Lung (tissue), 12 donors: ENCODE measurements around the gene CAPN1. TPM values are rescaled to one million over a fixed set of nuclear protein-coding genes. Genes with fewer than 3 reads are reported as not detected.
A peak's percentile ranks its signal among the peaks of the same experiment; 100 is the strongest.

Source experiments
- ATAC-seq: fragments of 200-7000 bp; cut with Tn5 transposase; one replicate; pipeline ENCODE4 v1.9.1; 2020; ENCODE audit warnings: moderate number of reproducible peaks; ENCODE audit not compliant: insufficient read depth, low FRiP score
- DNase-seq, 3 donors: peaks; one replicate each; pipeline ENCODE4 v3.0.0-alpha.2; 2013 to 2017
- H3K27ac ChIP-seq, 2 donors: one replicate each; pipeline ENCODE4 v1.5.1; 2013; ENCODE audit warnings: mild to moderate bottlenecking in 2 of 2, moderate library complexity in 2 of 2, control low read depth in 1 of 2, inconsistent platforms in 1 of 2, low read depth in 1 of 2, low read length in 1 of 2
- H3K27me3 ChIP-seq, 3 donors: one replicate each; pipeline ENCODE4 v1.5.1; 2013; ENCODE audit warnings: low read length in 2 of 3; ENCODE audit not compliant: control insufficient read depth in 3 of 3, insufficient read depth in 3 of 3
- H3K36me3 ChIP-seq, 4 donors: one replicate each; pipeline ENCODE4 v1.5.1; 2013; ENCODE audit warnings: low read length in 4 of 4, mild to moderate bottlenecking in 1 of 4, moderate library complexity in 1 of 4; ENCODE audit not compliant: control insufficient read depth in 4 of 4, insufficient read depth in 4 of 4
- H3K4me1 ChIP-seq, 5 donors: one replicate each; pipeline ENCODE4 v1.5.1; 2013; ENCODE audit warnings: low read length in 5 of 5, mild to moderate bottlenecking in 2 of 5, moderate library complexity in 1 of 5; ENCODE audit not compliant: control insufficient read depth in 5 of 5, insufficient read depth in 5 of 5
- H3K4me3 ChIP-seq: one replicate; pipeline ENCODE4 v1.5.1; 2013; ENCODE audit warnings: mild to moderate bottlenecking, control low read depth, moderate library complexity
- H3K9ac ChIP-seq, 2 donors: one replicate each; pipeline ENCODE4 v1.5.1; 2013; ENCODE audit warnings: low read length in 2 of 2, control low read depth in 1 of 2; ENCODE audit not compliant: insufficient read depth in 1 of 2
- H3K9me3 ChIP-seq, 4 donors: one replicate each; pipeline ENCODE4 v1.5.1; 2013; ENCODE audit warnings: low read length in 3 of 4, mild to moderate bottlenecking in 1 of 4, moderate library complexity in 1 of 4; ENCODE audit not compliant: control insufficient read depth in 4 of 4, insufficient read depth in 3 of 4
- CTCF ChIP-seq: IDR thresholded peaks from 2 replicates; pipeline ENCODE4 v1.5.1; 2012; ENCODE audit warnings: mild to moderate bottlenecking; ENCODE audit errors: control extremely low read depth, extremely low read depth
- WGBS, 2 donors: extraction: QIAGEN DNeasy Blood & Tissue Kit; methylation state at CpG; one replicate each; pipeline ENCODE4 v1.1.7; 2013; 5-methylcytosine and 5-hydroxymethylcytosine counted together
- polyA plus RNA-seq, 2 donors: library from polyadenylated mRNA; stranded (reverse); fragments of 200-250 nt; gene quantifications; one replicate each; pipeline ENCODE4 v1.2.1, GENCODE V29; 2013
- total RNA-seq, 2 donors: library from RNA; depleted of rRNA in 1 of 2; stranded (reverse); fragments of >200 nt in 1 of 2; gene quantifications; one replicate each; pipeline ENCODE4 v1.2.1, GENCODE V29; 2014 to 2021
- donor health status: control.
- donor health status: control.
- donor health status: Bipolar disorder and iron deficiency.
- donor health status: healthy.
- donor health status: DM: yes; HTN: yes; CAD: no.

Gene CAPN1
- total and polyA plus RNA-seq, 4 donors: 106 to 265 (median 136) TPM

GRCh38 chr11:65157336-65157735 is 24.4 kb upstream of the CAPN1 start:
- Histone ChIP-seq H3K27ac (peak overlapping the region in 1 of 2 donors; percentile 31), H3K4me3 (no peak overlapping the region), H3K36me3 (no peaks in the 10 kb centered on the region), H3K4me1 (no peaks in the 10 kb centered on the region), H3K9ac (no peak overlapping the region), H3K9me3 (no peaks in the 10 kb centered on the region), H3K27me3 (no peaks in the 10 kb centered on the region)
- no peak for TF ChIP-seq CTCF
- no peak for ATAC-seq
- DNase-seq: no peak
- 37 to 64% methylated on average over 3 of the region's 3 CpGs for WGBS, 2 donors

DNA sequence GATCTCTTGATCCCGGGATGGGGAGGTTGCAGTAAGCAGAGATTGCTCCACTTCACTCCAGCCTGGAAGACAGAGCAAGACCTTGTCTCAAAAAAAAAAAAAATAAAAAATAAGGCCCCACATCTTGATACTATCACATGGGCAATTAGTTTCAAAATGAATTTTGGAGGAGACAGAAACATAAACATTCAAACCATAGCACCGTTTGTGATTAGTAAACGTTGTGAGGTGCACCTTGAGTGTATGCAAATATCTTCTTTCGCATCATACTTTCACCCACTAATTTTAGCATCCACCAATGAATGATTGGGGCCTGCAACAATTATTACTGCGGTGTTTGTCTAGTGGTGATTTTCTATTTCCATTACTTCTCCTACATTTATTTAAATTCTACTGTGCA is 22.7 kb upstream of the CAPN1 start:
- no peaks in the 10 kb centered on the region for H3K27me3 ChIP-seq
- no peak overlapping the region for H3K9ac ChIP-seq
- no peaks in the 10 kb centered on the region for H3K4me1 ChIP-seq
- no peak for TF ChIP-seq CTCF
- no peak for ATAC-seq
- H3K4me3 ChIP-seq: no peak overlapping the region
- H3K36me3 ChIP-seq: no peaks in the 10 kb centered on the region
- DNase-seq: no peak
- H3K9me3 ChIP-seq: no peaks in the 10 kb centered on the region
- WGBS, 2 donors: 73 to 83% methylated on average over 5 of the region's 5 CpGs
- H3K27ac ChIP-seq: no peak overlapping the region

- no peak for TF ChIP-seq CTCF
- DNase-seq (no peak), ATAC-seq (no peak)
- H3K27me3 ChIP-seq: no peaks in the 10 kb centered on the region
- 75 to 80% methylated on average over 3 of the region's 3 CpGs for WGBS, 2 donors
- H3K9me3 ChIP-seq: no peaks in the 10 kb centered on the region
- peaks cover 0 to 6% (median 0%) of the 10 kb centered on the region in 5 donors for H3K4me1 ChIP-seq
- no peaks in the 10 kb centered on the region for H3K36me3 ChIP-seq
- no peak overlapping the region for H3K4me3 ChIP-seq
- no peak overlapping the region for H3K9ac ChIP-seq
- no peak overlapping the region for H3K27ac ChIP-seq
Observed at GRCh38 chr11:65160643-65161042, 21.1 kb upstream of the CAPN1 start.

DNA sequence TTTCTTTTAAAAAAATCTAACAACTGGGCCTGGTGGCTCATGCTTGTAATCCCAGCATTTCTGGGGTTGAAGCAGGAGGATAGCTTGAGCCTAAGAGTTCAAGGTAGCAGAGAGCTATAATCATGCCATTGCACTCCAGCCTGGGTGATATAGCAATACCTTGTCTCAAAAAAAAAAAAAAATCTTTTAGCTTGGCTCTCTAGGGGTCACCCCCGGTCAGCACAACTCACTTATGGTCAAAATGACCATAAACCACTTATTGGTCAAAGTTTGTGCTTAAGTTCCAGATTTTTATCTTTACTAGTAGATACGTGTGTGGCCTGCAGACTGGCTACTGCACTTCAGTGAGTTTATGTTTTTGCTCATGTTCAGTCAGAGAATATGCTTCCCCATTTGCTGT is 18.0 kb upstream of the CAPN1 start:
- H3K4me3 ChIP-seq: no peak overlapping the region
- WGBS, 2 donors: 85 to 95% methylated on average over 2 of the region's 2 CpGs
- no peak overlapping the region for H3K9ac ChIP-seq
- H3K36me3 ChIP-seq: no peaks in the 10 kb centered on the region
- no peak for TF ChIP-seq CTCF
- ATAC-seq: no peak
- H3K27me3 ChIP-seq: no peaks in the 10 kb centered on the region
- peaks cover 0 to 7% (median 0%) of the 10 kb centered on the region in 5 donors for H3K4me1 ChIP-seq
- DNase-seq: no peak
- H3K27ac ChIP-seq: no peak overlapping the region
- no peaks in the 10 kb centered on the region for H3K9me3 ChIP-seq
